Activated T-helper 1 cell treated with anti-CD3 and anti-CD28 coated beads, Interleukin-12 subunit alpha, Interleukin-12 subunit beta, Interleukin-2, Interleukin-4 antibody, amounts not matched to agents 30 ng/mL and 10 ng/mL and 1 ng/mL, durations not matched to agents 14 hours and 24 hours and 36 hours (primary cell): Measurements from ENCODE around the gene FRAS1. TPM values are rescaled to one million over a fixed set of nuclear protein-coding genes. Genes with fewer than 3 reads are reported as not detected.
"Not testable (repeated sequence)": the region's sequence is repeated elsewhere in the genome, so short reads cannot be mapped to it uniquely, and the experiment has no call there.

Experiments
- DNase-seq: peaks from one replicate; pipeline ENCODE4 v3.0.0; 2021; ENCODE audit warnings: low spot score
- H3K27ac Mint-ChIP-seq: one replicate; pipeline ENCODE4 v1.8.0; 2021; ENCODE audit warnings: mild to moderate bottlenecking, mixed read lengths
- H3K27me3 Mint-ChIP-seq: one replicate; pipeline ENCODE4 v1.8.0; 2022; ENCODE audit warnings: mild to moderate bottlenecking, moderate library complexity, mixed read lengths; ENCODE audit not compliant: insufficient read depth
- H3K36me3 Mint-ChIP-seq: one replicate; pipeline ENCODE4 v1.8.0; 2021; ENCODE audit warnings: low read depth, mixed read lengths
- H3K4me1 Mint-ChIP-seq: one replicate; pipeline ENCODE4 v1.8.0; 2021; ENCODE audit warnings: low read depth, mixed read lengths
- H3K4me3 Mint-ChIP-seq: one replicate; pipeline ENCODE4 v1.8.0; 2021; ENCODE audit warnings: mild to moderate bottlenecking, moderate library complexity, mixed read lengths
- H3K9me3 Mint-ChIP-seq: one replicate; pipeline ENCODE4 v1.8.0; 2021; ENCODE audit warnings: mixed read lengths
- intact Hi-C: fragments of 100-400 bp; cut with micrococcal nuclease; formaldehyde crosslinking; loops from one replicate; pipeline ENCODE4 v1.15.1; 2024
- total RNA-seq: library from RNA; stranded (reverse); gene quantifications from 2 replicates; pipeline ENCODE4 v1.2.3, GENCODE V29; 2022

The FRAS1 gene
- total RNA-seq, 1 donor from 2014 or later, result not detected

DNA sequence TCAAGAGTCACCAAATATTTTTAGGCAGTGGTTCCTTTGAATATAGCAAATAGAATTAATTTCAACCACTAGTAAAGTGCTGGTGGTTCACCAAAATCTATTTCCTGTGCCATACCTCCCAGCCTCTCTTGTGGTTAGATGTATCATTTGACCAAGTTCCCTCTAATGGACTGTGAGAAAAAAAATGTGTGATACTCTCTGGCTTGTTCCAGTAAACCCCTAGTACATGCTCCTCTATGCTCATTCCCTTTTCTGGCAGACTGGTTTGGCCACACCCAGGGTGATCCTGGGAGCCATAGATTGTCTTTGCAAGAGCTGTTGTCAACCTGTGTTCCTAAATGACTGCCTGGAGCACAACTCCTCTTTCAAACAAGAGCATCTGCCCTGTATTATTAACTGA is 109.5 kb downstream of the FRAS1 start:
- H3K27me3 Mint-ChIP-seq, result peaks cover 5% of the 10 kb centered on the region
- H3K4me3 Mint-ChIP-seq, result no peak overlapping the region
- H3K4me1 Mint-ChIP-seq, result no peaks in the 10 kb centered on the region
- intact Hi-C loops, result no loop called here
- H3K9me3 Mint-ChIP-seq, result no peaks in the 10 kb centered on the region
- no peak overlapping the region for H3K27ac Mint-ChIP-seq
- no peaks in the 10 kb centered on the region for H3K36me3 Mint-ChIP-seq
- no peak for DNase-seq

DNA sequence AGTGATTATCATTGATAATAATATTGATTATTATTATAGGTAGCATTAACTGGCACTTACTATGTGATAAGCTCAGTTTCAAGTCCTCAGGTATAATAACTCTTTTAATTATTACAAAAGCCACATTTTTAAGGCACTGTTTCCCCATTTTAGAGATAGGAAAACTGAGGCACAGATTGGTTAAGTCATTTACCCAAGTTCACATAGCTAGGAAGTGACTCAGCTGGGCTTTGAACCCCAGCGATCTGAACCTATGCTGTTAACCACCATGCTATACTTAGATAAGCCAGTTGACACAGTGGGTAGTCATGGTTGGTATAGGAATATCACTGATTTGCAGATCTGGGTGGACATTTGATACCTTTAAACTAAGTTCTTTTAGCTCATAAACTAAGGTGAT is 110.4 kb downstream of the FRAS1 start:
- intact Hi-C loops, result no loop called here
- Mint-ChIP-seq H3K36me3 (no peaks in the 10 kb centered on the region), H3K4me1 (no peaks in the 10 kb centered on the region), H3K27ac (no peak overlapping the region), H3K27me3 (peaks cover 4% of the 10 kb centered on the region), H3K9me3 (no peaks in the 10 kb centered on the region), H3K4me3 (no peak overlapping the region)
- no peak for DNase-seq

DNA sequence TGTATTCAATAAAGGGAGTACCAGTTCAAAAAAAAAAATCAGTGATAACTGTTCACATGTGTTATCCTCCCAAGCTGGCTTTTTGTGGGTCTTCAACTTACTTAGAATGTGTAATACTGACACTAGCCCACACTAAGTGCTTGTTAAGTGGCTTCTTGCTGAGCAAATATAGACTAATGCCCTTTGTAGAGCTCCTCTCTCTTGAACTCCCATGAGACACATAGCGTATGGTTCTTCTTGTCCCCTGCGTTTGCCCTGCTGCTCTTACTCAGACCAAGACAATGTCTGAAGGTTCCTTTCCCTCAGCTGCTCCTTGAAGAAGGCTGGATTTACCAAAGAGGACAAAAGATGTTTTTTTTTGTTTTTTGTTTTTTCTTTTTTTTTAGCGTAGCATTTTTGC is 110.9 kb downstream of the FRAS1 start:
- no peak for DNase-seq
- Mint-ChIP-seq H3K27ac (no peak overlapping the region), H3K27me3 (peaks cover 2% of the 10 kb centered on the region), H3K36me3 (no peaks in the 10 kb centered on the region), H3K4me1 (no peaks in the 10 kb centered on the region), H3K9me3 (no peaks in the 10 kb centered on the region), H3K4me3 (no peak overlapping the region)
- intact Hi-C loops, result no loop called here

DNA sequence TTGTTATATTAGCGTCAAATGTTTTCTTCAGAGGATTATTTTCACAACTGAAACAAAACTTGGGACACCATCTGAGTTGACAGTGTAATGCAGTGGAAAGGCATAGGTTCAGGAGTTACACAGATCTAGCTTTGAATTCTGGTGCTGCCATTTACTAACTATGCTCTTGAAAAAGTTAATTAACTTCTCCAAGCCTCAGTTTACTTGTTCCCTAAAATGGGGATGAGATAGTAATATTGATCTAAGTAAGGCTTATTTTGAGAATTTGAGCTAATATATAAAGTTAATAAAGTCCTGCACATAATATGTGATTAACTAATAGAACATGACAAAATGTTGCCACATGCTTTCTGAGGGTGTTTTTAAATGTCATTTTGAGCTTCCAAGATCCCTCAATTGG is 112.6 kb downstream of the FRAS1 start:
- no peak overlapping the region for H3K4me3 Mint-ChIP-seq
- H3K36me3 Mint-ChIP-seq, result no peaks in the 10 kb centered on the region
- H3K4me1 Mint-ChIP-seq, result no peaks in the 10 kb centered on the region
- no peak for DNase-seq
- H3K27ac Mint-ChIP-seq, result no peak overlapping the region
- intact Hi-C loops, result no loop called here
- no peaks in the 10 kb centered on the region for H3K9me3 Mint-ChIP-seq
- peaks cover 2% of the 10 kb centered on the region for H3K27me3 Mint-ChIP-seq

DNA sequence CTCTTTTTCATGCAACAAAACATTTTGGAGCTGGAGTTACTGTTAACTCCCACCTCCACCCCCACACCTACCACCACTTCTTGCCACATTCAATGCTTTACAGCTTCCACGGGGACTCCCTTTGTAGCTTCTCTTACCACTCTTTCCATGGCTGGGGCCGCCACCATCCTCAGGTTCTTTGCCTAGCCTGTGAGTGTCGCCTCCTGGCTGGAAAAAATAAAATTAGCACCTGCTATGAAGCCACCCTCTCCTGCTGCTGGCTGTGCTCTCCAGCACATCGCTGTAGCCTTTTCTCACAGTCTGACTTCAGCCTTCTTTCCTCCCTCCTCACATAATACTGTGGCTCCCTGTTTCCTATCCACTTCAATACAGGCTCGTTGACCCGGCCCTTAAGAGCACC is 114.4 kb downstream of the FRAS1 start:
- H3K36me3 Mint-ChIP-seq, result no peaks in the 10 kb centered on the region
- H3K4me3 Mint-ChIP-seq, result no peak overlapping the region

DNA sequence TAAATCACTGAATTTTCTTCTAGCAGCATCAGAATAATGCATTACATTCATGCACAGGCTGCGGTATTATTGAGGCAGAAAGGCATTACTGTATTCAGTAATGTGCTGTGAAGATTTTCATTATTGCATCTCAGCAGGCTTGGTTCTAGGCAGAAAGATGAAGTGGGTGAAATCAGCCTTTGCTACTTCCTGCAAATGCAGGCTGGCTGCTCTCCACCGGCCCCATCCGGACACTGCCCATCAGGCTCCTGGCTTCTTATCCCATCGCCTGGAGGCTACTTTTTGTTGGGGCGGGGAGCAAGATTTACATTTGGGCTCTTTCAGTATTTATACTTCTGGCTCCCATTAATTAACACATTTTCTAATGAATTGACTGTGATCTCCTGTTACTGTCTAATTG is 117.8 kb downstream of the FRAS1 start:
- Mint-ChIP-seq H3K27ac (no peak overlapping the region), H3K9me3 (no peaks in the 10 kb centered on the region), H3K4me1 (no peaks in the 10 kb centered on the region), H3K27me3 (peaks cover 2% of the 10 kb centered on the region), H3K4me3 (no peak overlapping the region), H3K36me3 (no peaks in the 10 kb centered on the region)
- DNase-seq, result no peak
- intact Hi-C loops, result no loop called here

More for the DNA sequence above, 114.4 kb downstream of the FRAS1 start:
- H3K9me3 Mint-ChIP-seq, result no peaks in the 10 kb centered on the region
- no peaks in the 10 kb centered on the region for H3K4me1 Mint-ChIP-seq
- H3K27me3 Mint-ChIP-seq, result peaks cover 4% of the 10 kb centered on the region
- no peak for DNase-seq
- H3K27ac Mint-ChIP-seq, result no peak overlapping the region
- intact Hi-C loops, result no loop called here

DNA sequence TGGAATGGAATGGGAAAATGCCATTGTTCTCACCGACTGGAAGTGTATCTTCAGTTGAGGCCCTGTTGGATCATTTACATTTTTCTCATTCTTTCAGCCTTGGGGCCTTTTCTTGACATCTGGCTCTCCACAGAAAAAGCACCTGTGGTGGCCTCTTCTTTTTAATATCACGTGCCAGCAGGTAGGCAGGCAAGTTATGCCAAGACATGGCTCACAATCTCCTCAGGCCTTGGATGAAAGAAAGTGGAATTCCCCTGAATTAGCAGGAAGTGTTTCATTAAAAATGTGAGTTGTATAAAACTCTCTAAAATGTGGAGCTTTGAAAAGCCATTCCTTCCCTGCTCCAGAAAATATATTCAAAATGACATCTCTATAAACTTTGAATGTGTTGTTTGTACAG is 122.1 kb downstream of the FRAS1 start:
- peaks cover 2% of the 10 kb centered on the region for H3K27me3 Mint-ChIP-seq
- no peaks in the 10 kb centered on the region for H3K9me3 Mint-ChIP-seq
- no peaks in the 10 kb centered on the region for H3K36me3 Mint-ChIP-seq
- H3K4me1 Mint-ChIP-seq, result no peaks in the 10 kb centered on the region
- intact Hi-C loops, result no loop called here
- no peak overlapping the region for H3K4me3 Mint-ChIP-seq
- no peak overlapping the region for H3K27ac Mint-ChIP-seq
- DNase-seq, result no peak

DNA sequence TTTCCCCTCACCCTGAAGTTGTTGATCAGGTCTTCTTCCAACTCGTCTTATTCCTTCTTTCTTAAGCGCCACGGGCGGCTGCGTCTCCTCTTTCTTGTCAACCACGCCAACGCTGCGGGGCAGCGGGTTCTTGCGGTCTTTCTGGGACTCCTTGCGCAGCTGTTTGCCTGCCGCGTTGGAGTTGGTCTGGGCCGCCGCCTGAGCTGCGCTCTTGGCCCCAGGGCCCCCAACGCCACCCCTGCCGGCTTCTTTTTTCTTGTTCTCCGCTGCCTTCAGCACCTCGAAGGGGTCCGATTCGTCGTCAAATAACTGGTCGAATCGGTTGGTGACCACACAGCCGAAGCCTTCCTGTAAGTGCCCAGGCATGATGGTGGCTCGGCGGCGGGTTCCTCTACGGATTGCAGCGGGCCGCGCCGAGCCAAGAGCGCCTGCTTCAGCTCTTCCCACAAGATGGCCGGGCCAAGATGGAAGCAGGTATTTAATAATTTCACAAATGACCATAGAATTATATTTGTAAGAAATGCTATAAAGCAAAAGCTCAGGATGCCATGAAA is 124.6 kb downstream of the FRAS1 start:
- H3K27me3 Mint-ChIP-seq, H3K4me1 Mint-ChIP-seq, H3K9me3 Mint-ChIP-seq, H3K27ac Mint-ChIP-seq, DNase-seq, H3K4me3 Mint-ChIP-seq, intact Hi-C loops, H3K36me3 Mint-ChIP-seq: not testable (repeated sequence)

DNA sequence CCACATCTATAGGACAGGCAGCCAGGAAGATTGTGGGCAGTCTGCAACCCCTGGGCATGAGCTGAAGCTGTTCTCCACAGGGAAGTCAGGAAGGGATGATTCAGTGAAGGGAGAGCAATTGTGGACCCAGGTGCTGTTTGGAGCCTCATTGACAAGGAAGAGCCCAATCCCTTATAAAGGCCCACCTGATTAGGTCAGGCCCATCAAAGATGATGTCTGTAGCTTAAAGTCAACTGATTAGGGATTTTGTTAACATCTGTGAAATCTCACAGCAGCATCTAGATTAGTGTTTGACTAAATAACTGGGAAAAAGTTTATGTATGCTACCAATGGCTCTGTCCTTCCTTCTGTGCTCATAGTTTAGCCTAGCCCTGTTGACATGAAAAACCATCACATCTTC is 127.5 kb downstream of the FRAS1 start:
- DNase-seq, result no peak
- no peaks in the 10 kb centered on the region for H3K9me3 Mint-ChIP-seq

DNA sequence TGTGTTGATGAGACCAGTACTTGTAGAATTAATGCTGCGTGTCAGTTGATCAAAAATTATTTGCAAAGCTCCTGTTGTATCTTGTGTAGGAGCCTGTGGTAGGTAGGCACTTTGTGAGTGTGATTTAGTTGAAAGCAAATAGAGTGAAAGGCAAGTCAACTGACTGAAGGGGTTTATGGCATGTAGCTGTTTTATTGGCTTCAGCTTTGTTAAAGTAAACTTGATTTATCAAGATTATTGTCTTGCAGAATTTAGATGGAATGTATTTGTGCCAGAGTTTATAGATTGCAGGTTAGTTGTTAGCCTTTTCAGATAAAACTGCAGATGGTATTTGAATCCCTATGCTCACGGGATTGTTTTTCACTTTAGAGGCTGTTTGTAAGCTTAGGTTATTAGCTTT is 128.0 kb downstream of the FRAS1 start:
- Mint-ChIP-seq H3K27me3 (no peaks in the 10 kb centered on the region), H3K9me3 (no peaks in the 10 kb centered on the region), H3K4me1 (no peaks in the 10 kb centered on the region), H3K4me3 (no peak overlapping the region), H3K27ac (no peak overlapping the region), H3K36me3 (no peaks in the 10 kb centered on the region)
- intact Hi-C loops, result no loop called here
- DNase-seq, result no peak

More for the DNA sequence above, 127.5 kb downstream of the FRAS1 start:
- H3K4me1 Mint-ChIP-seq, result no peaks in the 10 kb centered on the region
- intact Hi-C loops, result no loop called here
- H3K4me3 Mint-ChIP-seq, result no peak overlapping the region
- H3K36me3 Mint-ChIP-seq, result no peaks in the 10 kb centered on the region
- no peak overlapping the region for H3K27ac Mint-ChIP-seq
- no peaks in the 10 kb centered on the region for H3K27me3 Mint-ChIP-seq

DNA sequence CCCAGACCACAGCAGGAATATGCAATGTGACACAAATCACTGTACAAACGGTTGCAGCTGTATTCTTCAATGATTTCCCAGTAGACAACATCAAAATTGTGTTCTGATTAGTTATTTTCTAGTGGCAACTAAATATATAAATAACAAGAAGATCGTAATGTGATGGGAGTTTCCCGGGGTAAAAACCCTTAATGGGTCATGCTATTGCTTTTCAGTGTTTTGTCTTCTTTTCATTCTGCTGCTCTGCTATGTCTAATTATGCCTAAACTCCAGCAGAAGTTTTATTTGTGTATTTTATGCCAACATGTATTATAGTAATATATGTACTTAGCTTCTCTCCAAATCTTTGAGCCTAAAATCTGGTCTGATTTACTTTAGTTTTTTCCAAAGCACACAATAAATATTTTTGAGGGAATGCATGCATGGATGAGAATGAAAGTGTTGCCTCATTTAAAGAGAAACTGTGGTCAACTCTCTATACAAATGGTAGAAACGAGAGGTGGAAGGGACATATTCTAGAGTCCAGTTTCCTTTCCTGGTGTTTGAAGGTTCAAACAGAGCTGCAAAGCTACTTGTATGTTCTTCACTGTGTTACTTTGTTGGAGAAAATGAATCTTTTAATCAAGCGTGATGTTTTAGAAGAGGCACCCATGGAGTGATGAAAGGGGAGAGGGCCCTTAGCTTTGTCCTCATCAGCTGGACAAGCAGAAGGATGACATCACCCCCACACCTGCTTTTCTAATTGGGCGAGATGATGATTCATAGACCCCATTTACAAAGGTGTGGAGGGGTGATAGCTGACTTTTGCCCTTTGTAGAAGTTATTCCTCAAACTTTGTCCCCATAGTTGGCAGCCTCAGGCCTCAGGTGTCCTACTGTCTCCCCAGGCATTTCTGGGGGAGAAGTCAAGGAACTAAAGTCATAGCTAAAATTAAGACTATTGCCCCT is 129.7 kb downstream of the FRAS1 start:
- Mint-ChIP-seq H3K27me3 (no peaks in the 10 kb centered on the region), H3K4me3 (no peak overlapping the region), H3K9me3 (no peaks in the 10 kb centered on the region), H3K27ac (no peak overlapping the region), H3K4me1 (no peaks in the 10 kb centered on the region), H3K36me3 (no peaks in the 10 kb centered on the region)
- DNase-seq, result no peak
- intact Hi-C loops, result no loop called here

DNA sequence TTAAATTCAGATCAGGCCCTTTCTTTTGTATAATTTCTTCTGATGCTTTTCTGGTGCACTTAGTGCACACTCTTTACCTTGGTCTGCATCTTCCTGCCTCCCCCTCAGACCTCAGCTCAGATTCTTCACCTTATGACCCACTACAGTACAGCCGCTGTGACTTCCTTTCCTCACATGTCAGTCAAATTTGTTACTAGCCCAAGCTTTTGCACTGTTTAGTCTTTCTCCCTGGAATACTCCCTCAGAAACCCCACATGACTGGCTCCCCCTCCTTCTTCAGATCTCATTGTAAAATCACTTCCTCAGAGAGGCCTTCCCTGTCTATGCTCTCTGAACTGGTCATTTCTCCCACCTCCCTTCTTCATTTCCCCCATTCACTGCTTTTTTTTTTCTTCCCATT is 132.9 kb downstream of the FRAS1 start:
- intact Hi-C loops, result no loop called here
- H3K27ac Mint-ChIP-seq, result no peak overlapping the region
- H3K4me1 Mint-ChIP-seq, result no peaks in the 10 kb centered on the region
- peaks cover 5% of the 10 kb centered on the region for H3K9me3 Mint-ChIP-seq
- DNase-seq, result no peak
- H3K4me3 Mint-ChIP-seq, result no peak overlapping the region
- H3K36me3 Mint-ChIP-seq, result no peaks in the 10 kb centered on the region
- no peaks in the 10 kb centered on the region for H3K27me3 Mint-ChIP-seq

DNA sequence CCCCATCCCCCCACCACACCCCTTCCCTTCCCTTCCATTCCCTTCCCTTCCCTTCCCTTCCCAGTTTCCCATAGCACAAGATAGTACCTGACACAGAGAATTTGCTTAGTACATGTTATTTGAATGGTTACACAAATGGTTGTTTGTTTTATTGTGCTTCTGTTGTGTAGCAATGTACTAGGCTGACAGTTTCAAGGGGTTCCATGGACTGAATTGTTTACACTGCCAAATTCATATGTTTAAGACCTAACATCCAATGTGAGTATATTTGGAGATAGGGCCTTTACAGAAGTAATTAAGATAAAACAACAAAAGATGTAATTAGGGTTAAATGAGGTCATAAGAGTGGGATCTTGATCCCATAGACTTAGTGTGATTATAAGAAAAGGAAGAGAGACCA is 133.5 kb downstream of the FRAS1 start:
- intact Hi-C loops, result no loop called here
- H3K27me3 Mint-ChIP-seq, result no peaks in the 10 kb centered on the region
- H3K4me1 Mint-ChIP-seq, result no peaks in the 10 kb centered on the region
- H3K9me3 Mint-ChIP-seq, result peaks cover 5% of the 10 kb centered on the region
- no peak overlapping the region for H3K4me3 Mint-ChIP-seq
- DNase-seq, result no peak
- no peaks in the 10 kb centered on the region for H3K36me3 Mint-ChIP-seq
- H3K27ac Mint-ChIP-seq, result no peak overlapping the region
